ENCODE data around the gene ME3.

- TF ChIP-seq, protein P1, sequence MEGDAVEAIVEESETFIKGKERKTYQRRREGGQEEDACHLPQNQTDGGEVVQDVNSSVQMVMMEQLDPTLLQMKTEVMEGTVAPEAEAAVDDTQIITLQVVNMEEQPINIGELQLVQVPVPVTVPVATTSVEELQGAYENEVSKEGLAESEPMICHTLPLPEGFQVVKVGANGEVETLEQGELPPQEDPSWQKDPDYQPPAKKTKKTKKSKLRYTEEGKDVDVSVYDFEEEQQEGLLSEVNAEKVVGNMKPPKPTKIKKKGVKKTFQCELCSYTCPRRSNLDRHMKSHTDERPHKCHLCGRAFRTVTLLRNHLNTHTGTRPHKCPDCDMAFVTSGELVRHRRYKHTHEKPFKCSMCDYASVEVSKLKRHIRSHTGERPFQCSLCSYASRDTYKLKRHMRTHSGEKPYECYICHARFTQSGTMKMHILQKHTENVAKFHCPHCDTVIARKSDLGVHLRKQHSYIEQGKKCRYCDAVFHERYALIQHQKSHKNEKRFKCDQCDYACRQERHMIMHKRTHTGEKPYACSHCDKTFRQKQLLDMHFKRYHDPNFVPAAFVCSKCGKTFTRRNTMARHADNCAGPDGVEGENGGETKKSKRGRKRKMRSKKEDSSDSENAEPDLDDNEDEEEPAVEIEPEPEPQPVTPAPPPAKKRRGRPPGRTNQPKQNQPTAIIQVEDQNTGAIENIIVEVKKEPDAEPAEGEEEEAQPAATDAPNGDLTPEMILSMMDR (IDR thresholded peaks at IDR 0.05), result no peak
- TF ChIP-seq POLR2A (IDR thresholded peaks at IDR 0.05), result no peak
These were observed 8.7 kb downstream of the ME3 start for GRCh38 chr11:86663761-86664160.
